GM21717 (cell line): ENCODE data around the gene EOLA2.
"Not testable (repeated sequence)": the region's sequence is repeated elsewhere in the genome, so short reads cannot be mapped to it uniquely, and the experiment has no call there.

Source experiments
- ATAC-seq: cut with Tn5 transposase; IDR thresholded peaks from one replicate; pipeline ENCODE4 v1.9.1; 2021; ENCODE audit warnings: mild to moderate bottlenecking, moderate library complexity; ENCODE audit not compliant: unreplicated experiment

The EOLA2 gene

GRCh38 chrX:149938427-149938880 is at the start of gene EOLA2:
EOLA2 (minus strand) TSS chrX:149938491; CDS start chrX:149933874, 4,617 bp downstream.
- ATAC-seq = peak; percentile 75

GRCh38 chrX:149987613-149988012 is 49.3 kb upstream of the EOLA2 start:
- no peak for ATAC-seq

GRCh38 chrX:149984411-149984810 is 46.1 kb upstream of the EOLA2 start:
- ATAC-seq = no peak

GRCh38 chrX:149982310-149982709 is 44.0 kb upstream of the EOLA2 start:
- no peak for ATAC-seq

GRCh38 chrX:149979126-149979644 is 40.9 kb upstream of the EOLA2 start:
- ATAC-seq = no peak

- peak; percentile 92 for ATAC-seq
These were observed 24.8 kb upstream of the EOLA2 start for GRCh38 chrX:149962859-149963757.

- ATAC-seq = no peak
These were observed 23.7 kb upstream of the EOLA2 start for GRCh38 chrX:149962010-149962409.

- no peak for ATAC-seq
These were observed 23.3 kb upstream of the EOLA2 start for GRCh38 chrX:149961572-149961971.

GRCh38 chrX:149950681-149951080 is 12.4 kb upstream of the EOLA2 start:
- ATAC-seq = no peak

GRCh38 chrX:149949743-149950436 is 11.6 kb upstream of the EOLA2 start:
- no peak for ATAC-seq

- ATAC-seq = no peak
These were observed 9.7 kb upstream of the EOLA2 start for GRCh38 chrX:149948016-149948415.

- not testable (repeated sequence) for ATAC-seq
These were observed 8.6 kb upstream of the EOLA2 start for GRCh38 chrX:149946932-149947331.

GRCh38 chrX:149945820-149946219 is 7.5 kb upstream of the EOLA2 start:
- not testable (repeated sequence) for ATAC-seq

- not testable (repeated sequence) for ATAC-seq
These were observed 6.9 kb upstream of the EOLA2 start for GRCh38 chrX:149945087-149945670.

GRCh38 chrX:149940674-149941024 is 2.4 kb upstream of the EOLA2 start:
- not testable (repeated sequence) for ATAC-seq

- ATAC-seq = peak; percentile 53
These were observed 1.8 kb upstream of the EOLA2 start for GRCh38 chrX:149939905-149940673.

- ATAC-seq = peak; percentile 13
These were observed 1.3 kb upstream of the EOLA2 start for GRCh38 chrX:149939655-149939904.

- ATAC-seq = peak; percentile 4
These were observed 777 bp upstream of the EOLA2 start for GRCh38 chrX:149938881-149939654.

- no peak for ATAC-seq
These were observed 342 bp downstream of the EOLA2 start for GRCh38 chrX:149937871-149938426.

- not testable (repeated sequence) for ATAC-seq
These were observed 963 bp downstream of the EOLA2 start for GRCh38 chrX:149937328-149937727.
